Panc1 (cell line): ENCODE results near the gene MAMSTR.

ENCODE experiments used
- CTCF ChIP-seq: fragments of 450-650 bp; IDR thresholded peaks from 2 replicates; pipeline ENCODE4 v1.5.1; 2017; ENCODE audit warnings: mild to moderate bottlenecking
- POLR2AphosphoS5 ChIP-seq: IDR thresholded peaks from 2 replicates; pipeline ENCODE4 v1.6.1; 2012; ENCODE audit warnings: mild to moderate bottlenecking, low read depth, low read length, moderate library complexity
- TCF7L2 ChIP-seq: IDR thresholded peaks from 2 replicates; pipeline ENCODE4 v1.6.1; 2011; ENCODE audit warnings: mild to moderate bottlenecking, low read depth, low read length, inconsistent platforms

DNA sequence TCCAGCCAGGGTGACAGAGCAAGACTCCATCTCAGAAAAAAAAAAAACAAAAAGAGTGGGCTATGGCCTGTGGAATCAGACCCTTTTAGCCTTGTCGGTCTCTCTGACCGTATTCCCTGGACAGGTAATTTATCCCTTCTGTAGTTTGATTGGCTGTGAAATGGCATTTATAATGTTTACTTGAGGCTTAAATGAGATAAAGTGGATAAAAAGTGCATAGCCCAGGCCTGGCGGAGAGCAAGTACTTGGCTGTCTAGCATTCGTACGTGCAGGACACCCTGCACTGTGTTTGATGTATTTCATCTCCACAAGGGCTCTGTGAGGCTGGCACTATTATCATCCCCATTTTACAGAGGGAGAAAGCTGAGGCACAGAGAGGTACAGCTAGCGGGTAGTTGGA lies 53.7 kb downstream of the MAMSTR start:
- TF ChIP-seq TCF7L2: no peak
- TF ChIP-seq CTCF: no peak
- no peak for TF ChIP-seq POLR2AphosphoS5
